Measurements from ENCODE around the gene ZMYND11.

ZMYND11 gene

GRCh38 chr10:176677-177076 lies 41.4 kb downstream of the ZMYND11 start:
- no peaks in the 10 kb centered on the region for H3K4me1 ChIP-seq (ENCODE audit: control insufficient read depth in 1 of 2, insufficient read depth in 1 of 2, low read depth in 1 of 2, low read length in 1 of 2)
- no peak overlapping the region for H3K4me3 ChIP-seq (ENCODE audit: low read depth in 1 of 2, low read length in 1 of 2)
- H3K9me3 ChIP-seq: no peaks in the 10 kb centered on the region
- no peaks in the 10 kb centered on the region for H3K27me3 ChIP-seq
- TF ChIP-seq CTCF (IDR thresholded peaks at IDR 0.05): no peak
- no peak overlapping the region for H3K27ac ChIP-seq
- H3K36me3 ChIP-seq: no peaks in the 10 kb centered on the region

- TF ChIP-seq CTCF (IDR thresholded peaks at IDR 0.05): no peak
- H3K27me3 ChIP-seq: no peaks in the 10 kb centered on the region
- H3K9me3 ChIP-seq: no peaks in the 10 kb centered on the region
- H3K4me3 ChIP-seq (ENCODE audit: low read depth in 1 of 2, low read length in 1 of 2): no peak overlapping the region
- peaks cover 0 to 7% of the 10 kb centered on the region in 2 experiments for H3K4me1 ChIP-seq (ENCODE audit: control insufficient read depth in 1 of 2, insufficient read depth in 1 of 2, low read depth in 1 of 2, low read length in 1 of 2)
- H3K27ac ChIP-seq: no peak overlapping the region
- no peaks in the 10 kb centered on the region for H3K36me3 ChIP-seq
Measured at GRCh38 chr10:178208-178607, 43.0 kb downstream of the ZMYND11 start.

- Histone ChIP-seq H3K27ac (no peak overlapping the region), H3K27me3 (no peaks in the 10 kb centered on the region), H3K36me3 (no peaks in the 10 kb centered on the region), H3K4me1 (ENCODE audit: control insufficient read depth in 1 of 2, insufficient read depth in 1 of 2, low read depth in 1 of 2, low read length in 1 of 2) (peaks cover 0 to 7% of the 10 kb centered on the region in 2 experiments), H3K9me3 (no peaks in the 10 kb centered on the region), H3K4me3 (ENCODE audit: low read depth in 1 of 2, low read length in 1 of 2) (no peak overlapping the region)
- no peak for TF ChIP-seq CTCF (IDR thresholded peaks at IDR 0.05)
Measured at GRCh38 chr10:178723-179122, 43.5 kb downstream of the ZMYND11 start.

GRCh38 chr10:182441-183201 lies 47.4 kb downstream of the ZMYND11 start:
- H3K9me3 ChIP-seq: no peaks in the 10 kb centered on the region
- TF ChIP-seq CTCF (IDR thresholded peaks at IDR 0.05): no peak
- H3K27ac ChIP-seq: no peak overlapping the region
- peaks cover 0 to 7% of the 10 kb centered on the region in 2 experiments for H3K4me1 ChIP-seq (ENCODE audit: control insufficient read depth in 1 of 2, insufficient read depth in 1 of 2, low read depth in 1 of 2, low read length in 1 of 2)
- no peaks in the 10 kb centered on the region for H3K27me3 ChIP-seq
- H3K36me3 ChIP-seq: no peaks in the 10 kb centered on the region
- H3K4me3 ChIP-seq (ENCODE audit: low read depth in 1 of 2, low read length in 1 of 2): no peak overlapping the region

GRCh38 chr10:184174-184573 lies 48.9 kb downstream of the ZMYND11 start:
- H3K27me3 ChIP-seq: no peaks in the 10 kb centered on the region
- no peaks in the 10 kb centered on the region for H3K36me3 ChIP-seq
- H3K9me3 ChIP-seq: no peaks in the 10 kb centered on the region
- H3K4me3 ChIP-seq (ENCODE audit: low read depth in 1 of 2, low read length in 1 of 2): no peak overlapping the region
- peaks cover 0 to 7% of the 10 kb centered on the region in 2 experiments for H3K4me1 ChIP-seq (ENCODE audit: control insufficient read depth in 1 of 2, insufficient read depth in 1 of 2, low read depth in 1 of 2, low read length in 1 of 2)
- H3K27ac ChIP-seq: no peak overlapping the region
- no peak for TF ChIP-seq CTCF (IDR thresholded peaks at IDR 0.05)
